Mammary epithelial cell (primary cell): ENCODE measurements around the gene SMARCA2.

Experiments used
- EZH2 ChIP-seq: IDR thresholded peaks from 2 replicates; pipeline ENCODE4 v1.6.1; 2012; ENCODE audit warnings: low read length, inconsistent platforms, borderline replicate concordance
- TF ChIP-seq, protein P1 (sequence below), 2 donors: IDR thresholded peaks in 1 of 2; conservative IDR thresholded peaks in 1 of 2; 2 replicates each; pipeline ENCODE4 v1.5.1; 2011 to 2012; ENCODE audit warnings: inconsistent platforms in 2 of 2, low read length in 2 of 2, mild to moderate bottlenecking in 2 of 2, control low read depth in 1 of 2, low read depth in 1 of 2; ENCODE audit not compliant: insufficient read depth in 1 of 2; ENCODE audit errors: extremely low read depth in 1 of 2

DNA sequence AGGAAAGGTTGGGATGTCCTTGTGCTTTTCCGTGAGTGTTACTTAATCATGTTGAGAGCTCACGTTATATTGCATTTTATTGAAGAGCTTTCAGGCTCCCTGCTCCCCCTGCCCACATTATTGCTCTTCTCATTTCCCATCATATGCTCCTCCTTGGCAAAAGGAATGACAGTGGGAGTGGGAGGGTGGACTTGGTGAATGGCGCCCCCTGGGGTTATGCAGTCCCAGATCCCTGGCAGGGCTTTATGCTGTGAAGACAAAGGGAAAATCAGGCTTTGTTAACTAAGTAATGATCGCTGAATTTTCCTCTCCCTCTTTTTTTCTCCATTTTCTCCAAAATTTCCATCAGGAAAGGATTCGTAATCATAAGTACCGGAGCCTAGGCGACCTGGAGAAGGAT lies 166.6 kb downstream of the SMARCA2 start:
- TF ChIP-seq, protein P1, sequence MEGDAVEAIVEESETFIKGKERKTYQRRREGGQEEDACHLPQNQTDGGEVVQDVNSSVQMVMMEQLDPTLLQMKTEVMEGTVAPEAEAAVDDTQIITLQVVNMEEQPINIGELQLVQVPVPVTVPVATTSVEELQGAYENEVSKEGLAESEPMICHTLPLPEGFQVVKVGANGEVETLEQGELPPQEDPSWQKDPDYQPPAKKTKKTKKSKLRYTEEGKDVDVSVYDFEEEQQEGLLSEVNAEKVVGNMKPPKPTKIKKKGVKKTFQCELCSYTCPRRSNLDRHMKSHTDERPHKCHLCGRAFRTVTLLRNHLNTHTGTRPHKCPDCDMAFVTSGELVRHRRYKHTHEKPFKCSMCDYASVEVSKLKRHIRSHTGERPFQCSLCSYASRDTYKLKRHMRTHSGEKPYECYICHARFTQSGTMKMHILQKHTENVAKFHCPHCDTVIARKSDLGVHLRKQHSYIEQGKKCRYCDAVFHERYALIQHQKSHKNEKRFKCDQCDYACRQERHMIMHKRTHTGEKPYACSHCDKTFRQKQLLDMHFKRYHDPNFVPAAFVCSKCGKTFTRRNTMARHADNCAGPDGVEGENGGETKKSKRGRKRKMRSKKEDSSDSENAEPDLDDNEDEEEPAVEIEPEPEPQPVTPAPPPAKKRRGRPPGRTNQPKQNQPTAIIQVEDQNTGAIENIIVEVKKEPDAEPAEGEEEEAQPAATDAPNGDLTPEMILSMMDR (conservative IDR thresholded peaks at IDR 0.05 in 1 of 2, IDR thresholded peaks at IDR 0.05 in 1 of 2; ENCODE audit: extremely low read depth in 1 of 2, insufficient read depth in 1 of 2, low read depth in 1 of 2, low read length in 2 of 2), result peak; percentile 38 to 67
- no peak for TF ChIP-seq EZH2
